Medulla oblongata (tissue), 1 donor: ENCODE data around the gene ZNF532.
A peak's percentile ranks its signal among the peaks of the same experiment; 100 is the strongest.
"Not testable (repeated sequence)": the region's sequence is repeated elsewhere in the genome, so short reads cannot be mapped to it uniquely, and the experiment has no call there.

Experiments used
- DNase-seq: peaks from one replicate; pipeline ENCODE4 v3.0.0-alpha.2; 2015; ENCODE audit errors: extremely low spot score

Gene ZNF532

DNA sequence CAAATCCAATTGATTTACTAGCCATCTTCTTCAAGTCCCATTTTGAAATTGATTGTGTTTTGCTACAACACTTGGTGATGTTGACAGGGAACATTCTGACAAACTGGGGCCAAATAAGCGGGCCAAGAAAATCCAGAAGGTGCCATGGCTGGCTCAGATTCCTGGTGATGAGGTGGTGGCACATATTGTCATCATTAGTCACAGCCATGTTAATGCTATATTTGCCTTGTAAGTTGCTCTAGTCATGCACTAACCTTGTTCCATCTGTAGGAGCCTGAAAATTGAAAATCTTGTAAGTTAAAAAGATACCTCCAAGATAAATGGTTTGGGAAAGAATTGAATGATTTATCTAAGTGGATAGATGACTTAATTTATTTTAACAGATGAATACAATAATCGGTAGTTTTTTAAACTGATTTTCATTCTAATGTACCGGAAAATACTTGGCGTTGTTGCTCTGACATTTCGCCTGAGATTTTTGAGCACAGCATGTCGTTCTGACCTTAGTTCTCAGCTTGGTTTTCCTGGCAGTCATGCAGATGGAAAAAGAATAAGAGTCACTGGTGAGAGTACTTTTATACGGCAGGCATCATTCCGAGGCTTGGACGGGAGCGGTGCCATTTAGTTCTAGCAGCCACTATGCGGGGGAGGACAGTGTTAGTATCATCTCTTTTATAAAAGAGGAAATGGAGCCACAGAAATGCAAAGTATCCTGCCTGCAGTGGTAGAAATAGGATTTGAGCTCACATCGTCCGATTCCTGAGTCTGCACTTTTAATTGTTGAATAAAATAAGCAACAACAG lies 133.9 kb downstream of the ZNF532 start:
- peak; percentile 66 for DNase-seq

DNA sequence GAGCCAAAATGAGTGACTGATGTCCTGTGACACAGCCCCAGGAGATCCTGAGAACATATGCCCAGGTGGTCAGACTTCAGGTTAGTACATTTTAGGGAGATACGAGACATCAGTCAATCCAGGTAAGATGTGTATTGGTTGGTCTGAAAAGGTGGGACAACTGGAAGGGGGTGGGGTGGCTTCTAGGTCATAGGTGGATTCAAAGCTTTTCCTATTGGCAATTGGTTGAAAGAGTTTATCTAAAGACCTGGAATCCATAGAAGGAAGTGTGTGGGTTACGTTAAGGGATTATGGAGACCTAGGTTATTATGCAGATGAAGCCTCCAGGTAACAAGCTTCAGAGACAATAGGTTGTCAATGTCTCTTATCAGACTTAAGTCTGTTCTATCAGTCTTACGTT lies 136.5 kb downstream of the ZNF532 start:
- DNase-seq = no peak

DNA sequence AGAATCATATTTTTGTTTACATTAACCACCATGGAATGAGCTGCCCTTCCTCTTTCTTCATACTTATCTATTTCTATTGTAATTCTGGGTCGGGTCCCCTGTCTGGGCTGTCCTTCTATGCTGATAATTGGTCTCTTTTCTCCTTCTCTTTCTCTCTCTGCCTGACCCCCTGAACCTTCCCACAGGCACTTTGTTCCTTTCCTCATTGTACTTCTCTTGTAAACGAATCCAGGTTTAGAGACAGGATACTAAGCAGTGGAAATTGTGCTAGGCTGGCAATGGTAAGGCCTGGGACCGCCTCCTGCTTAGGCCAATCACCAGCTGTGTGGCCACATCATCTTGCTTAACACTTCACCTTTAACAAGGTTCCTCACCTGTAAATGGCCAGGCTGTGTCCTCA lies 137.0 kb downstream of the ZNF532 start:
- no peak for DNase-seq

DNA sequence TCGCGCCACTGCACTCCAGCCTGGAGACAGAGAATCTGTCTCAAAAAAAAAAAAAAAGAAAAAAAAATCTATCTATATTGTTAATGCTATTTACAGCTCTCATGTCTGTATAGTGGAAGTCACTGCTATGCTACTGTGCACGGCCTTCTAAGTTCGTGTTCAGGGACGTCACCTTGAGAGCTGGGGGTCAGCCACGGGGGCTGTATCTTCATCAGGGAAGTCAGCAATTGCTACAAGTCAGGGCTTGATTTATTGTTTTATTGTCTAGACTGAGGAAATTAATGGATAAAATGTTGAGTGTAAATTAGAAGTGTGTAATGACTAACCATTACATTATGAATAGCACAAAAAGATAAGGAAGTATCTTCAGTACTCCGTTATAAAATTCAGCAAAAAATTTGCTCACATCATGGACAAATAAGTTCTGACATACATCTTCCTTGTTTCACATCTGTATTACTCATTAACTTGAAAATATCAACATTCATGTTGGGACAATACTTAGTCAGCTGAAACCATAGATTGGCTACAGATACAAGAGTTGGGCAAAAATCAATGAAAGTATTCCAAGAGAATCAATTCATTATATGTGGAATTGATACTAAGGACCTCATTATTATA lies 138.4 kb downstream of the ZNF532 start:
- no peak for DNase-seq

DNA sequence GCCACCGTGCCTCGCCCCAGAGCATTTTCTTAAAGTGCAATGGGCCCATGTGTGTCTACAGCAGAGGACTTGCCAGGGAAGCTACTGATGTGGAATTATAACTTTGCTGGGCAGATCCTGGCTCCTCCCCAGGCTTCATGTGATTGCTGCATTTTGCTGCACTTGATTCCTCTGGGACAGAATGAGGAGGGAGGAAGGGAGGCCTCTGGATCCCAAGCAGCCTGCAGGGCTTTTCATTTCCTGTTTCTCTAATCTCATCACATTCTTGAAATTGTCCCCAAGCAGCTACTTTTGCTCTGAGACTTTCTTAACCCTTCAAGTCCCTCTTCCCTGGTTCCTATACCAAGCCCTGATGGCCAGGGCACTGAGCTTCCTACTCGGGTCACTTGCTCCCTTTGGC lies 140.6 kb downstream of the ZNF532 start:
- DNase-seq = peak; percentile 31

DNA sequence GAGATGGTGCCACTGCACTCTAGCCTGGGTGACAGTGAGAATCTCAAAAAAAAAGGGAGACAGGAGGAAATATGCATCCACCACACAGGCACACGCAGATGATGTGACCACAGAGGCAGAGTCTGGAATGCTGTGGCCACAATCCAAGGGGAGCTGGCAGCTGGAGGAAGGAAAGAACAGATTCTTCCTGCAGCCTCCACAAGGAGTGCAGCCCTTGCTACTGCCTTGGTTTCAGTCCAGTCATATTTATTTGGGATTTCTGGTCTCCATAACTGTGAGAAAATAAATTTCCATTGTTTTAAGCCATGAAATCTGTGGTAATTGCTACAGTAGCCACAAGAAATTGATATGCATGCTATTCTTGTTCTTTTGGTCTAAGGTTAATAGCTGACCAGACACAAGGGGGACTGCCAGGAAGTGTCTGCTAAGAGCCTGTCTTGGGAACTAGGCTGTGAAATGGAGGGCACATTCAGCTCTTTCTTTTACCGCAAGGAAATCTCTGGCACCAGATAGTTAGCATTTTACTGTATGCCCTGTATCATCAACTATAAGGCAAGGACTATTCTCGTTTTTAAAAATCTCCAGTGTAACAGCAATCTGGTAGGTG lies 141.9 kb downstream of the ZNF532 start:
- no peak for DNase-seq

DNA sequence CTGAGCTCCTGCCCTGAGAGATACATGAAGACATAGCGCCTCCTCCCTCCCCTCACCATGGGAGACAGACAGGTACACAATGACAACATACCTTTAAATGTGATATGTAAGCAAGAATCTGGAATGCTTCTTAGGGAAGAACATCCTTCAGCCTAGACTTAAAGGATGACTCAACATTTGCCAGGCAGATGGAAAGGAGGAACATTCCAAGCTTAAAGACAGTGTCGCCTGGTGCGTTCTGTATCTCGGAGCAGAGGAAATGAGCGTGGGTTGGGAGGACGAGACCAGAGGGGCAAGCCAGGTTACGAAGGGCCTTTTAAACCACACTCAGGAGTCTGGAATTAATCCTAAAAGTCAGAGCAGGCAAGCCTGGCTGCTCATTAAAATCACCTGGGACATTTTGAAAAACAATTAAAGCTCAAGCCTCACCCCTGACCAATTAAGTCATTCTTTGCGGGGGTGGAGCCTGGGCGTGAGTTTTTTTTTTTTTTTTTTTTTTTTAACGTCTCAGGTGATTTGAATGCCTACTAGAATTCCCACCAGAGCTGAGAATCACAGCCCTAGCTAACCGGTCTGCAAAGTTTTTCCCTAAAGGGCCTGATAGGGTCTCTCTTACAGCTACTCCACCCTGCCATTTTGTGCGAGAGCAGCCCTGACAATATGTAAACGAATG lies 143.8 kb downstream of the ZNF532 start:
- DNase-seq = no peak

DNA sequence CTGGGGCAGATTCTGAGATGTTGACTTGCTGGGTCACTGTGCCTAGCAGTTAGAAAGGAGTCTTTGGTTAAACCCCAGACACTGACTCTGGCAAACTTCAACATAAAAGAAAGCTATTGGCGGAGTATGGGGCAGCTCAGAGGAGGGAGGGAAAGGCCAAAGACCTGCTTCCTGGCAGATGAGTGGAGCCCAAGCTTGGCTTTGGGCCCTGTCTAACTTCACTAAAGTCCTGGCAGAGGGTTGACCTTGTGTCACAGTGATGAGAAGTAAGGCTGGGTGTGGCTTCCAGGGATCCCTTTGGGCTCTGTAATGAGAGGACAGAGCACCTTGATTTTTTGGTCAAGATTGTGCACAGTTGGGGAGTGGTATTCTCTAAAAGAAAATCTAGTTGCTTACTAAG lies 145.2 kb downstream of the ZNF532 start:
- DNase-seq = no peak

DNA sequence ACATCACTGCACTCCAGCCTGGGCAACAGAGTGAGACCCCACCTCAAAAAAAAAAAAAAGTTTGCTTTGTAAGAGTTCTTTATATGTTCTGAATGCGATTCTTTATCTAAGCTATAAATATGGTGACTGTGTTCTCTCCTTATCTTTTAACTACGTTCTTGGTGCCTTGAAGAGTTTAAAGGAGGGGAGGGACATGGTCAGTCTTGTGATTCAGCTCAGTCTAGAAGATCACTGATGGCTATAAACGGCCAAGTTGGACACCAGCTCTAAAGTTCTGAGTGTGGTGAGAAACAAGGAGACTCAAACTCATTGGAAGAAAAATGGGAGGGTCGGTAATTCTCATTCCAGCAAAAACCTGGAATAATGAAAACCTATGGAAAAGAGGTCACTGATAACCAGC lies 146.6 kb downstream of the ZNF532 start:
- DNase-seq = no peak

DNA sequence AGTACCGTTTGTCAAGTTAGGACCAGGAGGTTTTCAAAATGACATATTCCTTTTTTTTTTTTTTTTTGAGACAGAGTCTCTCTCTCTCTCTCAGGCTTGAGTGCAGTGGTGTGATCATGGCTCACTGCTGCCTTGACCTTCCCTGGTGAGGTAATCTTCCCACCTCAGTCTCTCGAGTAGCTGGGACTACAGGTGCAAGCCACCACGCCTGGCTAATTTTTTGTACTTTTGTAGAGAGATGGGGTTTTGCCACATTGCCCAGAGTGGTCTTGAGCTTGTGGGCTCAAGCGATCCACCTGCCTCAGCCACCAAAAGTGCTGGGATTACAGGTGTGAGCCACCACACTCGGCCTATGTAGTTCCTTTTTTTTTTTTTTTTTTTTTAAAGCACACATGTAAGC lies 147.1 kb downstream of the ZNF532 start:
- no peak for DNase-seq

DNA sequence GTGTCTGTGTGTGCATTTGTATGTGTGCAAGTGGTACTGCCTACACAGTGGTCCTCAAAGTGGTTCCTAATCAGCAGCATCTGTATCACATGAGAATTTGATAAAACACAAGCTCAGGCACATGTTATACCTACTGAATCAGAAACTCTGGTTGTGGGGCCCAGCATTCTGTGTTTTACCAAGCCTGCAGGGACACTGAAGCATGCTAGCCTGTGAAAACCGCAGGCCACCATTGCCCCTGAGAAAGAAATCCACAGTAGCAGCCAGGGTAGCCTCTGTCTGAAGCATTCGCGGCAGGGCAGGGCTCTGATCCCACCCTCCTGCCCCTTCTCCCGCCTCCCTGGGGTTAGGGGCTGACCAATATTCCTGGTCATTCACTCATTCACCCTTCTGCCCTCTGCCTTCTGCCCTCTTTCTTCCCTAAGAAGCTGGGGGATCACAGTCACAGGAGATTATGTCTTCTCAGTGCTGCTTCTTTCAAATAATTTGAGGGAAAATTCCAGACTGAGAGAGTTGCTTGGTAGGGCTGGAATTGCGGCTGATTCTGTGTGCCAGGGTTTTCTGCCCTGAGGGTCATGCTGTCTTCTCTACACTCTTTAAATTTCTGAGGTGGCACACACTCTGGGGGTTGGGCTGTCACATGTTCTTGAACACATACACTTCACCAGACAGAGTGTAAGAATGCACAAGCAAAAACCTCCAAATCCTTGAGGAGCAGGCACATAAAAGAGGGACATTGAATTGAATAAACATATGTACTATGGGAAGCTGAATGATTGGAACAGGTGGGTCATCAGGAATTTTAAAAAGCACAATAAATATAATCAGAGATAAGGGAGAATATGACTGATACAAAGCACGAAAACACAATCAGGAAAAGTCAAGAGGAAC lies 148.4 kb downstream of the ZNF532 start:
- DNase-seq = no peak

DNA sequence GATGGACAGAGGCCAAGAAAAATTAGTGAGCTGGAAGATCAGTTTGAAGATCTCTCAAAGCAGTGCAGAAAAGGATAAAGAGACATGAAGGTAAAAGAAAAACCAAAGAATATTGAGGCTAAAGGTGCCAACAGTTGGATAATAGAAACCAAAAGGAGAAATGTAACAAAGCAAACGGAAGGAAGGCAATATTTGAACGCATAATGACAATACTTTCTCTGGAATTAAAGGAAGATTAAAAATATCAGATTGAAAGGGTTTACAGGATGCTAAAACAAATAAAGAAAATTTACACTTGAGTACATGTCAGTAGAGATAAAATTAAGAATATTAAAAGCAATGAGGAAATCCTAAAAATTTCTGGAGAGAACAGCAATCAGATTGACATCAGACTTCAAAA lies 149.1 kb downstream of the ZNF532 start:
- DNase-seq = no peak

DNA sequence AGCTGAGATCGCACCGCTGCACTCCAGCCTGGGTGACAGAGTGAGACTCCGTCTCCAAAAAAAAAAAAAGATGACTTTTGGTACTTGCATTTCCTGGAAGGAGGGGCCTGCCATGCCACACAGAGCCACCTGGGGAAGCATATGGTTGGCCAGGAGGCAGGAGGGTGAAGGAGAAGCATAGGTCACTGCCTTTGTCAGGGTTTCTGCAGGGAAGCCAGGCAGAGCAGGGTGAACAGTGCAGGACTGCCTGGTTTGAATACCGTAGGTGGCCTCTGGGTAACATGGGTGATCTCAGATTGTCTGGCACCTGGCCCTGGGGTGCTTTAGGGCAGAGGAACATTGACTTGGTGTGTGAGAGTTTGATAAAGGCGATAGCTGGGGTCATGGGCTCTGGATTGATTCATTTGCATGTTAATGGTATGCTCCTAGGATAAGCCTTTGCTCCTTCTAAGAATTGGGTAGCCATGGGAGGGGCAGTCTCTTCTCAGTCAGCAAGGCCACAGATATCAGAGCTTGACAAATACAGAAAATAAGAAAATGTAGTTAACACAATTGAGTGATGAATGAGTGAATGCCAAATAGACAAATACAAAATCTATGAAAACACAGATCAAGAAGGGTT lies 151.0 kb downstream of the ZNF532 start:
- no peak for DNase-seq

DNA sequence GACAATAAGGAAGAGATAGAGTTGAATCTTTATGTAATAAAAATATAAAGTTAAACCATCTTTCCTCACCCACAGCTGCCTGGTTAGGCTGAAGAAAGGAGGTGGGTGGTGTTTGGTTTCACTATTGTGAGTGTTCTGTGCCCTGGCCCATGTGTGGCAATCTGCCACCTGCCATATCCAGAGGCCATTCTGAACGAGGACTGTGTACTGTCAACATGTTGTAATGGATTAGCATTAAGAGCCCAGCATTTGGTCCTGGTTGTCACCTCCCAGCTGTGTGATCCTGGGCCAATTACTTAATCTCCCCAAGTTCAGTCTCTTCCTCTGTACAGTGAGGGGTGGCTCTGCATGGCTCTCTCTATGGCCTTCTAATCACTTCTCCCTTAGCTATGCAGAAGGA lies 156.8 kb downstream of the ZNF532 start:
- DNase-seq = no peak

DNA sequence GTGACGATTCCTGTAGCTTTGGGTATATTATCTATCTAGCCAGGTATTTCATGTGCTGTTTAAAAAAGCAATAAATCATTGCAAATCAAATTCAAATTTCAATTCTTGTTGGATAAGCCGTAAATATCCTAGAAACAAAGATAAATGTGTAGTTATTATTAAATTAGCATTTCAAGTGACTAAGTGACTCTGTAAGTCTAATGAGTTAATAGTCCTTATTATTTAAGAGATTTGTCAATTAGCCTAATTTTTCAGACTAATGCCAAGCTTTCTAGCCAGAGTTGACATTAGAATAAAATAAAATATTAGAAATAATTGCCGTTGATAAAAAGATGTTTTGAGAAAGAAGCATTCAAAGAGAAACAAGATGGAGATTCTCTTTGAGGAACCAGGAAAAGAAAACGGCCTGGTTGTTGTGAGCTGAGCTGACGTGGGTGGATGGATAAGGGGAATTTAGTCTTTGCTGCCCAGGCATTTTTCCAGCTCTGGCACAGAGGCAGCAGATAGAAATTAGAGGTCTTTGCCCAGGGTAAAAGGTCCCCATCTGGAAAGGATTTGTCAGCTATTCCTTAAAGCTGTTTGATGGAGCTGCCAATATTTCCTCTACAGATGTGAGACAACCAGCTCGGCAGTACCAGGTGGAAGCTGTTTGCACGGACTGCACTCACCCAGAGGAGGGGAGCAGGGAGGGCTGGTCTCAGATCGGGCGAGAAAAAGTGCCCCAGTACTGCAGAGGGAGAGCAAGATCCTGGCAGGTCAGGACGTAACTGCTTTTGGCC lies 157.7 kb downstream of the ZNF532 start:
- peak; percentile 51 for DNase-seq

DNA sequence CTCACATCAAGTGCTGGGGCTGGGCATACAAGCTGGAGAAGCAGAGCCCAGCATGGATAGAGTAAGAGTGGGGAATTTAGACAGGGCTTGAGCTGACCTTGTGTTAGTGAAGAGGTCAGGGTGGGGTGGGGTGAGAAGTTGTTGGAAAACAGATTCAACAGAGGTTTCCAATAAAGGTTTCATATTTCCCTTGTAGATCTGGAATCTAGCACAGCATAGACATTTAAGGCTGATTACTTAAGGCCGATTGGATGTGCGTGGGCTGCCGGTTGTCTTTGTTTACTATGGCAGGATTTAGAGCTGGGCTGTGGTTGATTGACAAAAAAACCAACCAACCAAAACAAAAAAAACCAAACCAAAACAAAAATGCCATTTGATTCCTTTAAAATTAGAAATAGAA lies 160.2 kb downstream of the ZNF532 start:
- no peak for DNase-seq

DNA sequence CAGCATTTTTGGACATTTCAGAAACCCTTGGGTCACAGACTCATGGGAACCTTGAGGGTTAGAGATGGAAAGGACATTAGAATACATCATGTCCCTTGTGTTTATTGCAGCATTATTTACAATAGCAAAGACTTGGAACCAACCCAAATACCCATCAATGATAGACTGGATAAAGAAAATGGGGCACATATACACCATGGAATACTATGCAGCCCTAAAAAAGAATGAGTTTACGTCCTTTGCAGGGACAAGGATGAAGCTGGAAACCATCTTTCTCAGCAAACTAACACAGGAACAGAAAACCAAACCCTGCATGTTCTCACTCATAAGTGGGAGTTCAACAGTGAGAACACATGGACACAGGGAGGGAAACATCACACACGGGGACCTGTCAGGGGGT lies 160.9 kb downstream of the ZNF532 start:
- not testable (repeated sequence) for DNase-seq

DNA sequence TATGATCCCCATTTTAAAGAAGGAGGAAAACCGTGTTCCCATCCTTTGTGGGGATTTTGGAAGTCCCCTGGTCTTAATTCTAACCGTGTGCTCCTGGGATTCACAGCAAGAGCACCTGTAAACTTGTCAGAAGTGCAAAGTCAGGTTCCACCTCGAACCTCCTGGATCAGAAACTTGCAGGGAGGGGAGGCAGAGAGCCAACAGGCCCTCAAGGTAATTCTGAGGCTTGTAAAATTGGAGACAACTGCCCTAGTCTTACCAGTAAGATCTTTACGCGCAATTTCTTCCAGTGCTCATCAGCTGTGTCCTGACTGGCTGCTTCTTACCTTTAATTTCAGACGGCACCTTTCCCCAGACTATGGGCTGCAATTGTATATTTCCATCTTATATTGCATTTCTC lies 161.7 kb downstream of the ZNF532 start:
- DNase-seq = no peak

DNA sequence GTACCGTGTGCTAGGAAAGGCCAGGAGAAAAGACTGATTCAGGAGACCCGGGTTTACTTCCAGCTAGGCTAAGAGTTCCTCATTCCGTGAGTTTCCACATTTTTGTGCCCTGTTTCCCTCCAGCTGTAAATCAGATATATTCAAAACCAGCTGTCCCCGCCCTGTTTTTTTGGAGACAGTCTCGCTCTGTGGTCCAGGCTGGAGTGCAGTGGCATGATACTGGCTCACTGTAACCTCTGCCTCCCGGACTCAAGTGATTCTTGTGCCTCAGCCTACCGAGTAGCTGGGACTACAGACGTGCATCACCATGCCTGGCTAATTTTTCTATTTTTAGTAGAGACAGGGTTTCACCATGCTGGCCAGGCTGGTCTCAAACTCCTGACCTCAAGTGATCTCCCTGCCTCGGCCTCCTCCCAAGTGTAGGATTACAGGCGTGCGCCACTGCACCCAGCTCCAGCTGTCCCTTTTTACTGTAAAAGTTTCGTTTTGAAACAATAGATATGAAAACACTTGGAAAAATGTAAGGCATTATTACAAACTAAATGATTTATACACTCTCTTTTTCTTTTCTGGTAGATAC lies 162.2 kb downstream of the ZNF532 start:
- no peak for DNase-seq
